Stimulated activated CD8-positive, alpha-beta memory T cell treated with anti-CD3 and anti-CD28 coated beads, Interleukin-4, amount 100 ng/mL, for 48 hours (primary cell): ENCODE results near the gene VDR.

Source experiments
- DNase-seq: peaks from one replicate; pipeline ENCODE4 v3.0.0-alpha.2; 2020

VDR gene

GRCh38 chr12:47904713-47905709, at the start of gene VDR:
TSS of gene VDR (minus strand) at chr12:47904994. CDS start at chr12:47879113, 25,881 bp downstream.
- DNase-seq = peak; percentile 83

DNA sequence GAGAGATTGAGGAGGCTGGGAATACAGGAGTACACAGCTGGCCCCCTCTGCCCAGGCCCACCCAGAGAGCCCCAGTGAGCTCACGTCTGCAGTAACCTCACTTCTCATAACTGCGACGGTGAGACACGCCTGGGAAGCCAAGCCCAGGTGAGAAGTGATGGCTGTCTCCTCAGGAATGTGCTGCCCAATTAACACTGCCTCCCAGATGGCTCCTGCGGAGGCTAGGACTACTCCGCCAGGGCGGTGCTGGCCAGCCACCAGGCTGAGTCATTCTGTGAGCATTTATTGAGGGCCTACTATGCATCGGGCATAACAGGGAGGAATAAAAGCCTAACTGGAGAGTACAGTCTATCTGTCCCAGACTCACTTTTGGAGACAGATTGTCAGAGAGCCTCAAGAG, 49.3 kb upstream of the VDR start:
- DNase-seq = no peak

GRCh38 chr12:47950856-47951468, 46.2 kb upstream of the VDR start:
- DNase-seq = no peak

DNA sequence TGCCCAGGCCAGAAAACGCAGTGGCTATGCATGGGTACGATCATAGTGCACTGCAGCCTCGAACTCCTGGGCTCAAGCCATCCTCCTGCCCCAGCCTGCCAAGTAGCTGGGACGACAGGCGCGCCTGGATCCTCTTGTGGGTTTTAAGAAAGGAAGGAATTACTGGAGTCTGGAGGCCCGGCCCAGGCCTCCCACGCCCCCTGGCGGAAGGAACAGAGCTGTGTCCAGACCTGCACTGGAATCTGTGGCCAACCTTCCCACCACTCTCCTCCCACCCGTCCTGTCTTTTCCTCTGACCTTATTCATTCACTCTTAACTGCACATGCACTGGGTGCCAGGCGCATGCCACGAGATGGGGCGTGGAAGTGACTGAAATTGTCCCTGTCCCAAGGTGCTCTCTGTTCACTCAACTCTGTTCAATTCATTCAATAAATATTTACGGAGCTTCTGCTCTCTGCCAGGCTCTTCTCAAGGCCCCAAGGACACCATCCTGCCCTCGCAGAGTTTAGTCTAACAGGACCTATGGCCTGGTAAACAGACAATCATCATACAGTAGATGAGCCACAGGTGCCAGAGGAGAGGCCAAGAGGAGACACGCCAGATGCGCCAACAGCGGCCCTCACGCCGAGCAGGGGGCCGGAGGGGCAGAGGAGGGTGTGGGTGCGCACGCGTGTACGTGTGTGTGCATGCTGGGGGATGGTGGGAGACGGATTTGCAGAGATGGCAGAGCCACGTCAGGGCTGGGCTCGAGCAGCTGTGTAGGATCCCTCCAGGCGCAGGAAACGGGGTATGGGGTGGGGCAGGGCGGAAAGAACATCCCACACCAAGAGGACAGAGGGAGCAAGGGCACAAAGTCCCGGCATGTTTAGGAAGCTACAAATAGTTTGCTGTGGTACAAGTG, 44.9 kb upstream of the VDR start:
- peak; percentile 75 for DNase-seq

GRCh38 chr12:47947341-47947740, 42.5 kb upstream of the VDR start:
- DNase-seq = no peak

DNA sequence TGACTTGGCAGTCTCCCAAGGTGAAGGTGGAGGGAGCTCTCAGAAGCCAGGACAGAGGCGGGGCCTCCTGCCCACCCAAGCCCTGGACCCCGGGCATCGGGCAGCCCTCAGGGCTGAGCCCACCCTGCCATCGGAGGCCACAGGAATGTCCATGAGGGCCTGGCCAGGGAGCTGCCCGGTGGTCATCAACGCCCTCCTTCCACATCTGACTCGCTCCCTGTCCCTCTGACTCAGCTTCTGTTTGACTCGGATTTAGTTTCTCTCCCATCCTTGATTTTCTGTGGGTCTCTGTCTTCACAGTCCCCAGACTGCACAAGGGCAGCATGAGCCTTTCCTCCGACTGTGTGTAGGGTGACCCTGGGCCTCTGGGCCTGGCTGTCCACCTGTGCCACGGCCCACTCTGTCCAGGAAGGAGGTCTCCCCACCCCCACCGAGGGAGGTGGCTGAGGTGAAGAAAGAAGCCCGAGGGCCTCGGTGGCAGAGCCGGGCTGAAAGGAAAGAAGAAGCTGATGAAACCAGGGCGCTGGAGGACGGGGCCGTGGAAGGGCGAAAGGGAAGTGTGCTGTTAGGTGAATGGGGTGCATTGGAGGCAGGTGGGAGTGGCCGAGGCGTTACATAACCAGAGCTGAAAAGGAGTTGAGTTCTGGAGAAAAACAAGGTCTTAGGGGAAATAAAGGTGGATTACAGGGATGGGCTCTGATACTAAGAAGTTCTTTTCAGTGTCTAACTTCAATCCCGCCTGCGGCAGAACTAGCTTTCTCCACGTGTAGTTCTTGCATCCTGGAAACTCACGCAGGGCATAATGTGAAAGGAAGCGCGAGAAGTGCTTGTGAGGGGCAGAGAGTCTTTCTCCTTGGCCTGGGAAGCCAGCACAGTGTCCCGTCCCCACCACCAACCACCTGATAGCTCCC, 41.9 kb upstream of the VDR start:
- no peak for DNase-seq

- no peak for DNase-seq
Measured at GRCh38 chr12:47945341-47945728, 40.5 kb upstream of the VDR start.

GRCh38 chr12:47944685-47945340, 40.0 kb upstream of the VDR start:
- no peak for DNase-seq

GRCh38 chr12:47943623-47944340, 39.0 kb upstream of the VDR start:
- DNase-seq = no peak

DNA sequence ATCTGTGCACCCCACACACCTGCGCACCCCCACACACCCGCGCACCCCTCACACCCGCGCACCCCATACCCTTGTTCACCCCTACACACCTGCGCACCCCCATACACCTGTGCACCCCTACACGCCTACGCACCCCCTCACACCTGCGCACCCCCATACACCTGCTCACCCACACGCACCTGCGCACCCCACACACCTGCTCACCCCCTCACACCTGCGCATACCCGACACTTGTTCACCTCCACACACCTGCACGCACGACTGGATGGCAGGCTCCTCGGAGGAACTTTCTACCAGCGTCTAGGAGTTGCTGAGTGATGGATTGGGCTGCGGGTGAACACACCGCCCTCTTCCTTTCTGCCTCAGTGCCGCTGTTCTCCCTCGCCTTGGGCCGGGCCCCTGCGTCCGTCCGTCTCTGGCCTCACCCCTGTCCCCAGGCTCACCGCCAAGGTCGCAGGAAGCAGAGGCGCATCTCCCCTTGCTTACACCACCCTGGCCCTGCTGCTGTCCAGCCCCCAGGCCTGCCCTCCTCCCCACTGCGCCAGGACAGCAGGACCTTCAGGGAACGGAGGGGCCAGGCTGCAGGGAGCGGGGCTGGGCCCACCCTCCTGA, 37.9 kb upstream of the VDR start:
- DNase-seq = no peak

- DNase-seq = peak; percentile 76
Measured at GRCh38 chr12:47941871-47942613, 37.2 kb upstream of the VDR start.

DNA sequence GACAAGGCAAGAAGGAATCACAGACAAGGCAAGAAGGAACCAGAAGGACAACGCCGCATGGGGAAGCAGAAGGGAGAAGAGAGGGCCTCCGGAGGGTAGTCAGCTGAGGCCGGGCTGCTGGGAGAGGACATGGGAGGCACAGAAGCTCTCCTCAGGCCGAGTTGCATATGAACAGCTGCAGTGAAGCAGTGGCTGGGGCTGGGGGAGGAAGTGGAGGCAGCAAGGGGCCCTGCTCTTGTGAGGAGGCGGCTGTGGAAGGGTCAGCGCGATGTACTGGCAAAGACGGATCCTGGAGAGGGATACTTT, 36.6 kb upstream of the VDR start:
- no peak for DNase-seq

DNA sequence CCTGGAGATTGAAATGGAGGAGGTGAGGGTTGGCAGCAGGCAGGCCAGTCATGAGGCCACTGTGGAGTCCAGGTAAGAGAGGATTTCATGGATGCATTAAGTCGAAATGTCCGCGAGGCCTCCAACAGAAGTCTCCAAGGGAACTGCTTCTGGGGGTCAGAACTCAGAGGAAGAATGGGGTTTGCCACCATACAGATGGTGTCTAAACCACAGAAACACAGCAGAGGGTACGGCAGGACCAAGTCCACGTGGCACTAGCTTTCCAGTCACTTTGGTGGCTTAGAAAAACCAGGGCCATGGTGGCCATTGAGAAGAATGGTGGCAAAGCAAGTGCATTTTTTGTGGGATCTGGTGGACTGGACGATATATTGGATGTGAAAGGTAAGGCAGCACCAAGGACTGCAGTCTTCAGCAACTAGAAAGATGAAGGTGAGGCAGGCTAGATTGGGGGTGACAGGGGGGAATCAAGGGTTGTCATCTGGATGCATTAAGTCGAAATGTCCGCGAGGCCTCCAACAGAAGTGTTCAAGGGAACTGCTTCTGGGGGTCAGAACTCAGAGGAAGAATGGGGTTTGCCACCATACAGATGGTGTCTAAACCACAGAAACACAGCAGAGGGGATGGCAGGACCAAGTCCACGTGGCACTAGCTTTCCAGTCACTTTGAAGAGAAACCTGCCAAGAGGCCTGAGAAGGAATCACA, 36.1 kb upstream of the VDR start:
- DNase-seq = peak; percentile 28

- peak; percentile 16 for DNase-seq
Measured at GRCh38 chr12:47939009-47939601, 34.3 kb upstream of the VDR start.

GRCh38 chr12:47938594-47938993, 33.8 kb upstream of the VDR start:
- peak; percentile 15 for DNase-seq

DNA sequence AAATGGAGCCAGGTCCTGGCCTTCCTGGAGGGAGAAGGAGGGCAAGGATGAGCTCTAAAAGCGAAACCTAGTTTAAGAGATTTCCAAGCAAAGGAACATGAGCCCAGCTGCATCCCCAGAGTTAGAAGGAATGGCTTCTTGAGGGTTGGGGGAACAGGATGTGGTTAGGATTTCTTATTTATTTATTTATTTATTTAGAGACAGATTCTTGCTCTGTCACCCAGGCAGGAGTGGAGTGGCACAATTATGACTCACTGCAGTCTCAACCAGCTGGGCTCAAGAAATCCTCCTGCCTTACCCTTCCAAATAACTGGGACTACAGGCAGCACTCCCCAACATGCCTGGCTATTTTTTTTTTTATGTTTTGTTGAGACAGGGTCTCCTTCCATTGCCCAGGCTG, 33.3 kb upstream of the VDR start:
- peak; percentile 11 for DNase-seq

GRCh38 chr12:47935184-47935583, 30.4 kb upstream of the VDR start:
- DNase-seq = peak; percentile 10

DNA sequence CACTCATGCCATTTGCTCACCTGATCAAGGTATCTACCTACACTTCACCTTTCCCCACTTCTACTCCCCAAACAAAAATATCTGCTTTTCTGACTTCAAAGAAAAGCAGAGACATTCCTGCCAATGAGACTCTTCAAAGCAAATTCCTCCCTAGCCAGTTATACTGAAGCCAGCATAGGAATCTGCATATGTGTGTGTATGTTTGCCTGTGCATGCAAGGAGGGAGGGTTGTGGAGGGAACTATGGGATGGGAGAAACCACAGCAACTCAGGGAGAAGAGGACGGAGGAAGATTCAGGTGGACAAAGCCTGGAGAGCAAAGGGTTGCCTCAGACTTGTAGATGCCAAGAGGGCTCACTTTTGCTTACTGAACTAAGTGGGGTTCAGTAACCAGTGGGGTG, 26.4 kb upstream of the VDR start:
- DNase-seq = no peak

GRCh38 chr12:47930634-47931033, 25.8 kb upstream of the VDR start:
- DNase-seq = peak; percentile 17
